Measurements from ENCODE around the gene SRSF5.

SRSF5 gene

DNA sequence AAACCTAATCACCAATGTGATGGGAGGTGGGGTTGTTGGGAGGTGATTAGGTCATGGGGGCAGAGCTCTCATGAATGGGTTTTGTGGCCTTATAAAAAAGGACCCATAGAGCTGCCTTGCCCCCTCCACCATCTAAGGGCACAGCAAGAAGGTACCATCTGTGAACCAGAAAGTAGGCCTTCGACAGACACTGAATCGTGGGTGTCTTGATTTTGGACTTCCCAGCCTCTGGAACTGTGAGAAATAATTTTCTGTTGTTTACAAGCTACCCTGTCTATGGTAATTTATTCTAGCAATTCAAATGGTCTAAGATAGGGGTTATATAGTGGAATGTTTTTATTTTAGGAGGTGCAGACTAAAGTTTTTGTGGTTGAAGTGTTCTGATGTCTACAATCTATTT, 38.0 kb downstream of the SRSF5 start:
- H3K9ac ChIP-seq (ENCODE audit: low read length) = no peak overlapping the region
- H3K4me2 ChIP-seq (ENCODE audit: low read length) = no peak overlapping the region
- H2AFZ ChIP-seq (ENCODE audit: low read depth, low read length) = no peak overlapping the region
- H3K4me1 ChIP-seq (ENCODE audit: low read length) = no peaks in the 10 kb centered on the region
- H3K27me3 ChIP-seq (ENCODE audit: low read depth, low read length) = peaks cover 6% of the 10 kb centered on the region; the same call in 1 of the 2 replicates
- H3K27ac ChIP-seq (ENCODE audit: low read length) = no peak overlapping the region
- no peaks in the 10 kb centered on the region for H3K36me3 ChIP-seq (replicated peaks; ENCODE audit: low read depth, low read length)
- H3K9me3 ChIP-seq (ENCODE audit: insufficient read depth, low read length) = no peaks in the 10 kb centered on the region
- H3K79me2 ChIP-seq (ENCODE audit: low read length) = no peaks in the 10 kb centered on the region
- no peak for TF ChIP-seq EZH2phosphoT487 (IDR thresholded peaks at IDR 0.05; ENCODE audit: low read depth)
- TF ChIP-seq, protein P1, sequence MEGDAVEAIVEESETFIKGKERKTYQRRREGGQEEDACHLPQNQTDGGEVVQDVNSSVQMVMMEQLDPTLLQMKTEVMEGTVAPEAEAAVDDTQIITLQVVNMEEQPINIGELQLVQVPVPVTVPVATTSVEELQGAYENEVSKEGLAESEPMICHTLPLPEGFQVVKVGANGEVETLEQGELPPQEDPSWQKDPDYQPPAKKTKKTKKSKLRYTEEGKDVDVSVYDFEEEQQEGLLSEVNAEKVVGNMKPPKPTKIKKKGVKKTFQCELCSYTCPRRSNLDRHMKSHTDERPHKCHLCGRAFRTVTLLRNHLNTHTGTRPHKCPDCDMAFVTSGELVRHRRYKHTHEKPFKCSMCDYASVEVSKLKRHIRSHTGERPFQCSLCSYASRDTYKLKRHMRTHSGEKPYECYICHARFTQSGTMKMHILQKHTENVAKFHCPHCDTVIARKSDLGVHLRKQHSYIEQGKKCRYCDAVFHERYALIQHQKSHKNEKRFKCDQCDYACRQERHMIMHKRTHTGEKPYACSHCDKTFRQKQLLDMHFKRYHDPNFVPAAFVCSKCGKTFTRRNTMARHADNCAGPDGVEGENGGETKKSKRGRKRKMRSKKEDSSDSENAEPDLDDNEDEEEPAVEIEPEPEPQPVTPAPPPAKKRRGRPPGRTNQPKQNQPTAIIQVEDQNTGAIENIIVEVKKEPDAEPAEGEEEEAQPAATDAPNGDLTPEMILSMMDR (IDR thresholded peaks at IDR 0.05; ENCODE audit: low read depth, low read length) = no peak
- H3K4me3 ChIP-seq (ENCODE audit: low read length) = no peak overlapping the region
- H4K20me1 ChIP-seq (ENCODE audit: insufficient read depth, low read length) = no peaks in the 10 kb centered on the region

DNA sequence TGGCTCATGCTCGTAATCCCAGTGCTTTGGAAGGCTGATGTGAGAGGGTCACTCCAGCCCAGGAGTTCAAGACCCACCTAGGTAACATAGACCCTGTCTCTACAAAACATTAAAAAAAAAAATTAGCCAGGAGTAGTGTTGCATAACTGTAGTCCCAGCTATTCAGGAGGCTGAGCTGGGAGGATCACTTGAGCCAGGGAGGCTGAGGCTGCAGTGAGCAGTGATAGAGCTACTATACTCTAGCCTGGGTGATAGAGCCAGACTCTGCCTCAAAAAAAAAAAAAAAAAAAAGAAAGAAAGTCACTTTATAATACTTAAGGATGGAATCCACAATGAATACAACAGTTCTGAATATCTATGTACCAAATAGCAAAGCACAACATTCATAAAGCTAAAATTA, 40.2 kb downstream of the SRSF5 start:
- Histone ChIP-seq H3K79me2 (ENCODE audit: low read length) (no peaks in the 10 kb centered on the region), H3K27me3 (ENCODE audit: low read depth, low read length) (peaks cover 6% of the 10 kb centered on the region; the same call in 1 of the 2 replicates)
- TF ChIP-seq EZH2phosphoT487 (IDR thresholded peaks at IDR 0.05; ENCODE audit: low read depth) = no peak
- TF ChIP-seq, protein P1 (IDR thresholded peaks at IDR 0.05; ENCODE audit: low read depth, low read length) = no peak

DNA sequence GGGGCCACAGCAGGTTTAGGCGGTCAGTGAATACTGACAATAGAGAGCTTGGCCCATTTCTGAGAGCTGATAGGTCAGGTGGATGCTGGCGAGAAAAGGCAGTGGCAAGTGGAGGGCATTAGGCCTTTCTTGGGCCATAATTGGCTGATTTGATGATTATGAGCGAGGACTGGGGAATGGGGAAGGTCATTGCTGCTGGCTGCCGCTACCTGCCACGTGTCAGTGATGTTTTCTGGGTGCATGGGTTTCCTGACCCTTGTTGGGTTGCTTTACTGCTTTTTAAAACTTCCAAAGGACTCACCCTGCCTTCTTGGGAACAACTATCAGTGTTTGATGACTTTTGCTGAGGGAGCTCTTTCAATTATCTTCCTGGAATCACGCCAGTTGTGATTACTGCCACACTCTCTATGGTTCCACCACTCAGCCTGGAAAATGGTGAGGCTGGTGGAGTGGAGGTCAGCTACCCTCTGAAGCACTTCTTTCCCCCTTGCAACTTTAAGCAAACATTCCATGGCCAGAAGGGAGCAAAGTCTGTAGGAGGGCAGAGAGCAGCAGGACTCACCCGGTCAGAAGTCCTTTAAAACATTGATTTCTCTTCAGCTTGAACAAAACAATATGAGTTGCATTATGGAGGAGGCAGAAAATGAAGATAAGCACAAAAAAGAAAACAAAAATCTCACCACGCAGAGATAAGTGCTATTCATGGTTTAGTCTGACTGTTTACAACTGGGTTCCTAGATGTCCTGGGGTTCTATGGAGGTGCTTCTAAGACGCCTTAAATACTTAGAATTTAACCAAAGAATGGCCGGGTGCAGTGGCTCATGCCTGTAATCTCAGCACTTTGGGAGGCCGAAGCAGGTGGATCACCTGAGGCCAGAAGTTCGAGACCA, 42.2 kb downstream of the SRSF5 start:
- Histone ChIP-seq H2AFZ (ENCODE audit: low read depth, low read length) (no peak overlapping the region), H3K4me2 (ENCODE audit: low read length) (no peak overlapping the region), H3K79me2 (ENCODE audit: low read length) (no peaks in the 10 kb centered on the region), H3K9ac (ENCODE audit: low read length) (no peak overlapping the region), H3K27me3 (ENCODE audit: low read depth, low read length) (peaks cover 10% of the 10 kb centered on the region), H3K9me3 (ENCODE audit: insufficient read depth, low read length) (no peaks in the 10 kb centered on the region), H4K20me1 (ENCODE audit: insufficient read depth, low read length) (no peaks in the 10 kb centered on the region), H3K36me3 (replicated peaks; ENCODE audit: low read depth, low read length) (no peaks in the 10 kb centered on the region), H3K4me3 (ENCODE audit: low read length) (no peak overlapping the region), H3K4me1 (ENCODE audit: low read length) (no peaks in the 10 kb centered on the region), H3K27ac (ENCODE audit: low read length) (no peak overlapping the region)
- TF ChIP-seq, protein P1 (IDR thresholded peaks at IDR 0.05; ENCODE audit: low read depth, low read length) = no peak
- no peak for TF ChIP-seq EZH2phosphoT487 (IDR thresholded peaks at IDR 0.05; ENCODE audit: low read depth)

More for the DNA sequence above, 40.2 kb downstream of the SRSF5 start:
- no peaks in the 10 kb centered on the region for H4K20me1 ChIP-seq (ENCODE audit: insufficient read depth, low read length)
- no peak overlapping the region for H3K9ac ChIP-seq (ENCODE audit: low read length)
- H3K4me3 ChIP-seq (ENCODE audit: low read length) = no peak overlapping the region
- H3K27ac ChIP-seq (ENCODE audit: low read length) = no peak overlapping the region
- no peaks in the 10 kb centered on the region for H3K4me1 ChIP-seq (ENCODE audit: low read length)
- no peaks in the 10 kb centered on the region for H3K9me3 ChIP-seq (ENCODE audit: insufficient read depth, low read length)
- no peaks in the 10 kb centered on the region for H3K36me3 ChIP-seq (replicated peaks; ENCODE audit: low read depth, low read length)
- H3K4me2 ChIP-seq (ENCODE audit: low read length) = no peak overlapping the region
- H2AFZ ChIP-seq (ENCODE audit: low read depth, low read length) = no peak overlapping the region

DNA sequence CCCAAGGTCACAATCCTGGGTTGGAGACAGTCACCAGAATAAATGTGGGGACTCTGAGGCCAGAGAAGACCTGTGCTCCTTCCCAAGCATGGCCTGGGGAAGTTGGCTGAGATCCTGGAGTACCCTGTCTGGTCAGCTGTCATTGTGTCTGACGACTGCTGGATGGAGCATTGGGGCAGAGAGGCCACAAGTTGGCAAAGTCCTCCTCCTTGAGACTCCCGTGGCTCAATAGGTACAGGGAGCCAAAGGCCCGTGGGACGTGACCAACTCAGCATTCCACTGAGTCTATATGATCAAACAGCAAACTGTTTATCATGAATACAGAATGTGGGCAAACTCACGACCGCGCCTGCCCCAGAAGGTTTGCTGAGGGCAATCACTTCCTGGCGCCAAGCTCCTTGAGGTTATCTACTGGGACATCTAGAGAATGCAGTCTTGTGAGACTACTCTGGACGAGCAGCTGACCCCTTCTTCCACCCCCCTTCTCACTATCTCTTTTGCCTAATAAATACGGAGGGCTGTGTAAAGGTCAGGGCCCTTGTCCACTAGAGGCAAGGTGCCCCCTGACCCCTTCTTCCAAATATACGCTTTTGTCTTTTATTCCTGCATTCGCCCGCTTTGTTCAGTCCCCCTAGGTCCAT, 44.4 kb downstream of the SRSF5 start:
- Histone ChIP-seq H4K20me1 (ENCODE audit: insufficient read depth, low read length) (no peaks in the 10 kb centered on the region), H3K27me3 (ENCODE audit: low read depth, low read length) (peaks cover 31% of the 10 kb centered on the region), H2AFZ (ENCODE audit: low read depth, low read length) (no peak overlapping the region), H3K4me3 (ENCODE audit: low read length) (no peak overlapping the region), H3K27ac (ENCODE audit: low read length) (no peak overlapping the region), H3K36me3 (replicated peaks; ENCODE audit: low read depth, low read length) (no peaks in the 10 kb centered on the region), H3K4me1 (ENCODE audit: low read length) (no peaks in the 10 kb centered on the region), H3K79me2 (ENCODE audit: low read length) (no peaks in the 10 kb centered on the region), H3K9ac (ENCODE audit: low read length) (no peak overlapping the region), H3K4me2 (ENCODE audit: low read length) (no peak overlapping the region), H3K9me3 (ENCODE audit: insufficient read depth, low read length) (no peaks in the 10 kb centered on the region)
- TF ChIP-seq, protein P1 (IDR thresholded peaks at IDR 0.05; ENCODE audit: low read depth, low read length) = no peak
